Right lobe of liver (tissue), 4 donors: Measurements from ENCODE around the gene CDKAL1.

Source experiments
- CTCF ChIP-seq, 4 donors: fragments of 200-600 bp in 3 of 4; fragments of 450-650 bp in 1 of 4; IDR thresholded peaks; one replicate each; pipeline versions ENCODE4 v1.5.1 to v1.8.0; 2016 to 2022; ENCODE audit warnings: antibody characterized with exemption in 4 of 4, mild to moderate bottlenecking in 2 of 4
- POLR2A ChIP-seq: fragments of 450-650 bp; IDR thresholded peaks from one replicate; pipeline ENCODE4 v1.6.1; 2017; ENCODE audit warnings: antibody characterized with exemption, mild to moderate bottlenecking
- donor health status: DM: no; HTN: no; CAD: no.
- donor health status: DM: no; HTN: no; CAD: no.
- donor health status: DM: no; HTN: yes; CAD: no.

GRCh38 chr6:20630617-20631548 is 96.6 kb downstream of the CDKAL1 start:
- TF ChIP-seq CTCF (IDR thresholded peaks at IDR 0.05): no peak
- TF ChIP-seq POLR2A: no peak
